Measurements from ENCODE around the gene ADCYAP1R1. TPM values are rescaled to one million over a fixed set of nuclear protein-coding genes. Genes with fewer than 3 reads are reported as not detected.

The ADCYAP1R1 gene
- total and polyA plus RNA-seq, 2 donors (not counting 1 experiment from before 2014, with no cell fraction given) = not detected

DNA sequence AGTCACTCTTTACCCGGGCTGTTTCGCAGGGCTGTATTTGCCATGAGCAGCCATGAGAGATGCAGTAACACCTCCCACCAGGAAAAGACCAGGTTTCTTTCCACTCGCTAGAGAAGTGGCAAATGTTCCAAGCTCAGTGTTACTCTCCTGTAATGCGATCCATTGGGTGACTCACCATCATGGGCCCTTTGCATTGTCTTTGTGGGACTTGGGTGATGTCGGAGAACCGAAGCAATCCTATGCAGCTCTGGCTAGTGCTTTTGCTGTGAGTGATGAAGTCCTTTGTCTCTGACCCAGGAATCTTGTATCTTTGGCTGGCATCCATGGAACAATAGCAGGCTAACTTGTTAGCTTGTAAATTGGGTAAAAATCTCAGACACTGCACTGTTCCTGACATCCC lies 48.4 kb upstream of the ADCYAP1R1 start:
- DNase-seq = no peak
- Mint-ChIP-seq H3K4me3 (no peak overlapping the region), H3K4me1 (no peaks in the 10 kb centered on the region), H3K27me3 (peaks cover 20% of the 10 kb centered on the region), H3K27ac (no peak overlapping the region), H3K9me3 (ENCODE audit: insufficient read depth) (no peaks in the 10 kb centered on the region)
- CTCF ChIA-PET = no interaction called here
- Histone ChIP-seq H3K27ac (ENCODE audit: low read length in 2 of 2) (no peak overlapping the region), H2AFZ (ENCODE audit: insufficient read depth, low read depth, low read length, poor library complexity, severe bottlenecking) (no peak overlapping the region), H3K4me3 (ENCODE audit: control extremely low read depth in 1 of 5, extremely low read depth in 1 of 5, insufficient read depth in 1 of 5, low read depth in 2 of 5, low read length in 4 of 5) (no peak overlapping the region), H3K4me2 (replicated peaks; ENCODE audit: low read depth, low read length, poor library complexity, severe bottlenecking) (no peak overlapping the region), H3K27me3 (replicated peaks in 1 of 4; ENCODE audit: control extremely low read depth in 1 of 4, control insufficient read depth in 3 of 4, insufficient read depth in 4 of 4, low read length in 3 of 4) (peaks cover 0 to 3% (median 0%) of the 10 kb centered on the region in 4 experiments), H3K9me3 (ENCODE audit: control extremely low read depth in 1 of 3, control insufficient read depth in 2 of 3, insufficient read depth in 1 of 3, low read length in 2 of 3) (peaks cover 0 to 2% (median 0%) of the 10 kb centered on the region in 3 donors), H4K20me1 (ENCODE audit: control insufficient read depth, insufficient read depth, low read length, poor library complexity, severe bottlenecking) (no peaks in the 10 kb centered on the region), H3K4me1 (ENCODE audit: control insufficient read depth in 2 of 2, insufficient read depth in 2 of 2, low read length in 2 of 2) (no peaks in the 10 kb centered on the region), H3K79me2 (ENCODE audit: control insufficient read depth, insufficient read depth, low read length) (no peaks in the 10 kb centered on the region), H3K9ac (ENCODE audit: low read length) (no peak overlapping the region), H3K36me3 (replicated peaks in 1 of 2; ENCODE audit: control extremely low read depth in 1 of 2, control insufficient read depth in 1 of 2, extremely low read depth in 1 of 2, insufficient read depth in 2 of 2, low read length in 1 of 2) (no peaks in the 10 kb centered on the region)
- POLR2A ChIA-PET = no interaction called here
- TF ChIP-seq CTCF (IDR thresholded peaks at IDR 0.05) (no peak), EZH2 (IDR thresholded peaks at IDR 0.05; ENCODE audit: borderline replicate concordance, insufficient read depth, low read depth, low read length, poor library complexity, severe bottlenecking) (no peak)
- intact Hi-C loops (cut with micrococcal nuclease) = no loop called here
- 98% methylated on average over 6 of the region's 6 CpGs for WGBS (ENCODE audit: insufficient coverage)
- no peak for ATAC-seq (ENCODE audit: low read depth)

DNA sequence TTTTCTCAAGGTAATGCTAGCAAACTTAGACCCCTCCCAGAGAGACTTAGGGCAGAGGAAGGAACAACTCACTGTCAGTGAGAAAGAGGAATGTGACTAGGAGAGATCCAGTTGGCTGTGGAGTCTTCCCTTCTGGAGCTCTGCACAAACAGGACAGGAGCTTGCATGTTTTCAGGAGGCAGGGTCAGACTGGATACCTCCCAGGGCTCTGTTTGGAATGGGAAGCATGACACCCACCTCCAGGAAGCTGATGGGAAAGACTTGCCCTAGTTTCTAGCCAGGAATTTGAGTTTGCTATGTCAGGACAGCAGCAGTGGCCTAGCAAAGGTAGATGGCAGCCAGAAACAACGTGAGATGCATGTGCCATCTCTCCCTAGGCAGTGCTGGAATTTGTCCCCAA lies 47.7 kb upstream of the ADCYAP1R1 start:
- ATAC-seq (ENCODE audit: low read depth) = no peak
- CTCF ChIA-PET = no interaction called here
- POLR2A ChIA-PET = no interaction called here

More for the DNA sequence above, 47.7 kb upstream of the ADCYAP1R1 start:
- Histone ChIP-seq H2AFZ (ENCODE audit: insufficient read depth, low read depth, low read length, poor library complexity, severe bottlenecking) (no peak overlapping the region), H3K9me3 (ENCODE audit: control extremely low read depth in 1 of 3, control insufficient read depth in 2 of 3, insufficient read depth in 1 of 3, low read length in 2 of 3) (peaks cover 0 to 2% (median 0%) of the 10 kb centered on the region in 3 donors), H3K27ac (ENCODE audit: low read length in 2 of 2) (no peak overlapping the region), H3K4me2 (replicated peaks; ENCODE audit: low read depth, low read length, poor library complexity, severe bottlenecking) (no peak overlapping the region), H3K4me3 (ENCODE audit: control extremely low read depth in 1 of 5, extremely low read depth in 1 of 5, insufficient read depth in 1 of 5, low read depth in 2 of 5, low read length in 4 of 5) (no peak overlapping the region), H3K9ac (ENCODE audit: low read length) (no peak overlapping the region), H3K4me1 (ENCODE audit: control insufficient read depth in 2 of 2, insufficient read depth in 2 of 2, low read length in 2 of 2) (no peaks in the 10 kb centered on the region), H3K79me2 (ENCODE audit: control insufficient read depth, insufficient read depth, low read length) (no peaks in the 10 kb centered on the region), H3K36me3 (replicated peaks in 1 of 2; ENCODE audit: control extremely low read depth in 1 of 2, control insufficient read depth in 1 of 2, extremely low read depth in 1 of 2, insufficient read depth in 2 of 2, low read length in 1 of 2) (no peaks in the 10 kb centered on the region), H3K27me3 (replicated peaks in 1 of 4; ENCODE audit: control extremely low read depth in 1 of 4, control insufficient read depth in 3 of 4, insufficient read depth in 4 of 4, low read length in 3 of 4) (peaks cover 0 to 3% (median 0%) of the 10 kb centered on the region in 4 experiments), H4K20me1 (ENCODE audit: control insufficient read depth, insufficient read depth, low read length, poor library complexity, severe bottlenecking) (no peaks in the 10 kb centered on the region)
- no peaks in the 10 kb centered on the region for H3K9me3 Mint-ChIP-seq (ENCODE audit: insufficient read depth)
- no peak for DNase-seq
- no peak overlapping the region for H3K27ac Mint-ChIP-seq
- intact Hi-C loops (cut with micrococcal nuclease) = no loop called here
- no peaks in the 10 kb centered on the region for H3K4me1 Mint-ChIP-seq
- 78% methylated on average over 1 of the region's 1 CpG for WGBS (ENCODE audit: insufficient coverage)
- no peak overlapping the region for H3K4me3 Mint-ChIP-seq
- H3K27me3 Mint-ChIP-seq = peaks cover 20% of the 10 kb centered on the region
- no peak for TF ChIP-seq EZH2 (IDR thresholded peaks at IDR 0.05; ENCODE audit: borderline replicate concordance, insufficient read depth, low read depth, low read length, poor library complexity, severe bottlenecking)
- TF ChIP-seq CTCF (IDR thresholded peaks at IDR 0.05) = no peak
